HCT116 (cell line): Measurements from ENCODE around the gene CHCHD3. TPM values are rescaled to one million over a fixed set of nuclear protein-coding genes. Genes with fewer than 3 reads are reported as not detected.

Experiments used
- ATAC-seq: fragments of 200-7000 bp; cut with Tn5 transposase; 2 replicates; pipeline ENCODE4 v1.9.1; 2020; ENCODE audit warnings: mild to moderate bottlenecking, moderate library complexity
- BruUV-seq: library from RNA; stranded (reverse); fragments of 400-500 nt; replicated peaks from 2 replicates; lab custom pipeline; 2021; lab: Mats Ljungman, UMichigan
- CTCF ChIA-PET: fragments of 300-600 bp; sonication (Branson Sonifier 250); formaldehyde crosslinking; loops from one replicate; lab custom pipeline; 2021; ENCODE audit warnings: antibody characterized with exemption; lab: Charles Lee
- POLR2A ChIA-PET: fragments of 300-600, 350-600 bp; sonication (Branson Sonifier 250); formaldehyde crosslinking; loops from one replicate; lab custom pipeline; 2021; ENCODE audit warnings: antibody characterized with exemption; lab: Charles Lee
- RAD21 ChIA-PET, 2 experiments: fragments of 300-600 bp; sonication (Branson Sonifier 250); formaldehyde crosslinking; loops; one replicate each; lab custom pipeline; 2023; ENCODE audit warnings: low total read pairs in 2 of 2; ENCODE audit not compliant: uncharacterized antibody in 2 of 2, unreplicated experiment in 2 of 2, low non-redundant PET in 1 of 2; lab: Charles Lee
- DNase-seq: peaks from one replicate; pipeline ENCODE4 v3.0.0-alpha.2; 2010; ENCODE audit warnings: low read depth, low spot score
- H2AFZ ChIP-seq: fragments of 200-600 bp; shearing (Covaris generic), sonication (generic); 2 replicates; pipeline ENCODE4 v1.6.1; 2017; ENCODE audit warnings: low read depth, mixed run types, mixed read lengths, antibody characterized with exemption, low read length; ENCODE audit not compliant: poor library complexity, severe bottlenecking
- H3K27ac ChIP-seq: 2 replicates; pipeline ENCODE4 v1.5.1; 2012; ENCODE audit warnings: low read depth, low read length
- H3K27me3 ChIP-seq: fragments of 200-600 bp; sonication (generic); 2 replicates; pipeline ENCODE4 v1.6.1; 2016; ENCODE audit warnings: mixed run types, low read length, mixed read lengths; ENCODE audit not compliant: insufficient read depth
- H3K36me3 ChIP-seq, 2 experiments: fragments of 200-500 bp in 1 of 2; fragments of 200-600 bp in 1 of 2; sonication (Bioruptor generic) in 1 of 2; sonication (generic) in 1 of 2; 2 replicates each; pipeline versions ENCODE4 v1.5.1 to v1.6.1; 2014 to 2016; ENCODE audit warnings: low read length in 2 of 2, inconsistent platforms in 1 of 2, mixed read lengths in 1 of 2, mixed run types in 1 of 2; ENCODE audit not compliant: insufficient read depth in 2 of 2, control insufficient read depth in 1 of 2
- H3K4me1 ChIP-seq, 2 experiments: fragments of 200-600 bp in 1 of 2; sonication (generic) in 1 of 2; 2 replicates each; pipeline versions ENCODE4 v1.5.1 to v1.6.1; 2012 to 2017; ENCODE audit warnings: low read length in 2 of 2, inconsistent platforms in 1 of 2, mild to moderate bottlenecking in 1 of 2, mixed read lengths in 1 of 2, mixed run types in 1 of 2, moderate library complexity in 1 of 2; ENCODE audit not compliant: insufficient read depth in 2 of 2, control insufficient read depth in 1 of 2
- H3K4me2 ChIP-seq: fragments of 200-600 bp; sonication (generic); 2 replicates; pipeline ENCODE4 v1.6.1; 2017; ENCODE audit warnings: mixed run types, low read length, mixed read lengths
- H3K4me3 ChIP-seq, 2 experiments: fragments of 200-600 bp in 1 of 2; sonication (generic) in 1 of 2; replicated peaks in 1 of 2; 2 replicates each; pipeline ENCODE4 v1.5.1; 2011 to 2016; ENCODE audit warnings: low read length in 2 of 2, control low read depth in 1 of 2, low read depth in 1 of 2, mild to moderate bottlenecking in 1 of 2, mixed read lengths in 1 of 2, mixed run types in 1 of 2
- H3K79me2 ChIP-seq: fragments of 200-600 bp; sonication (generic); 2 replicates; pipeline ENCODE4 v1.6.1; 2017; ENCODE audit warnings: mild to moderate bottlenecking, mixed run types, low read length, moderate library complexity, mixed read lengths; ENCODE audit not compliant: insufficient read depth
- H3K9ac ChIP-seq: fragments of 200-600 bp; sonication (generic); 2 replicates; pipeline ENCODE4 v1.6.1; 2016; ENCODE audit warnings: low read length, mixed read lengths
- H3K9me2 ChIP-seq: fragments of 200-600 bp; sonication (generic), shearing (Covaris generic); 2 replicates; pipeline ENCODE4 v1.6.1; 2017; ENCODE audit warnings: mixed run types, mild to moderate bottlenecking, moderate library complexity; ENCODE audit not compliant: insufficient read depth
- H3K9me3 ChIP-seq, 2 experiments: fragments of 200-500 bp in 1 of 2; fragments of 200-600 bp in 1 of 2; sonication (Bioruptor generic) in 1 of 2; sonication (generic) in 1 of 2; 2 replicates each; pipeline ENCODE4 v1.6.1; 2014 to 2017; ENCODE audit warnings: low read length in 2 of 2, mixed read lengths in 2 of 2, inconsistent platforms in 1 of 2, low read depth in 1 of 2, mild to moderate bottlenecking in 1 of 2, mixed run types in 1 of 2, moderate library complexity in 1 of 2; ENCODE audit not compliant: control insufficient read depth in 1 of 2, insufficient read depth in 1 of 2
- H4K20me1 ChIP-seq: fragments of 200-600 bp; sonication (generic), shearing (Covaris generic); 2 replicates; pipeline ENCODE4 v1.6.1; 2017; ENCODE audit warnings: mixed run types, mild to moderate bottlenecking, moderate library complexity; ENCODE audit not compliant: insufficient read depth
- EGR1 ChIP-seq: IDR thresholded peaks from 2 replicates; pipeline ENCODE4 v1.6.1; 2012; ENCODE audit warnings: low read depth
- ELF1 ChIP-seq: IDR thresholded peaks from 2 replicates; pipeline ENCODE4 v1.6.1; 2012; ENCODE audit warnings: low read depth, borderline replicate concordance
- JUND ChIP-seq: IDR thresholded peaks from 2 replicates; pipeline ENCODE4 v1.6.1; 2012
- POLR2AphosphoS5 ChIP-seq: IDR thresholded peaks from 2 replicates; pipeline ENCODE4 v1.6.1; 2011; ENCODE audit warnings: mild to moderate bottlenecking, low read depth, low read length, moderate library complexity
- RAD21 ChIP-seq: IDR thresholded peaks from 2 replicates; pipeline ENCODE4 v1.6.1; 2012; ENCODE audit warnings: low read depth, mild to moderate bottlenecking
- SIN3A ChIP-seq: IDR thresholded peaks from 2 replicates; pipeline ENCODE4 v1.6.1; 2012; ENCODE audit warnings: low read depth
- SP1 ChIP-seq: IDR thresholded peaks from 2 replicates; pipeline ENCODE4 v1.6.1; 2012; ENCODE audit warnings: low read depth
- YY1 ChIP-seq: IDR thresholded peaks from 2 replicates; pipeline ENCODE4 v1.6.1; 2011; ENCODE audit warnings: low read length, low read depth, moderate library complexity, mild to moderate bottlenecking; ENCODE audit not compliant: insufficient replicate concordance; ENCODE audit errors: extremely low read depth
- ZBTB33 ChIP-seq: IDR thresholded peaks from 2 replicates; pipeline ENCODE4 v1.6.1; 2011; ENCODE audit warnings: mild to moderate bottlenecking, low read length, moderate library complexity; ENCODE audit not compliant: insufficient replicate concordance; ENCODE audit errors: extremely low read depth
- intact Hi-C: fragments of 100-400 bp; cut with micrococcal nuclease; formaldehyde crosslinking; loops from 2 replicates; pipeline ENCODE4 v1.10.0; 2022
- total RNA-seq: library from RNA; stranded (reverse); gene quantifications from one replicate; pipeline ENCODE4 v1.2.1, GENCODE V29; 2021; ENCODE audit not compliant: unreplicated experiment
- TF ChIP-seq, protein P1 (sequence below): IDR thresholded peaks from 2 replicates; pipeline ENCODE4 v1.6.1; 2012
- TF ChIP-seq, protein P2 (sequence below): IDR thresholded peaks from 2 replicates; pipeline ENCODE4 v1.6.1; 2012; ENCODE audit warnings: low read depth
- TF ChIP-seq, protein P3 (sequence below): IDR thresholded peaks from 2 replicates; pipeline ENCODE4 v1.6.1; 2012
- TF ChIP-seq, protein P4 (sequence below), 3 experiments: fragments of 200-600 bp in 1 of 3; sonication (generic) in 1 of 3; IDR thresholded peaks in 2 of 3; conservative IDR thresholded peaks in 1 of 3; 2 replicates each; pipeline ENCODE4 v1.5.1; 2012 to 2017; ENCODE audit warnings: low read depth in 2 of 3, low read length in 2 of 3, antibody characterized with exemption in 1 of 3, borderline replicate concordance in 1 of 3, control low read depth in 1 of 3, mild to moderate bottlenecking in 1 of 3, mixed read lengths in 1 of 3, mixed run types in 1 of 3, moderate library complexity in 1 of 3; ENCODE audit not compliant: insufficient read depth in 1 of 3

Gene CHCHD3
- total RNA-seq, 1 experiment from 2014 or later, result 73.5 TPM

GRCh38 chr7:132934017-132934416, 147.9 kb downstream of the CHCHD3 start:
- H3K9me2 ChIP-seq, result no peaks in the 10 kb centered on the region
- TF ChIP-seq EGR1 (no peak), ZBTB33 (no peak), SP1 (no peak), YY1 (no peak), JUND (no peak), ELF1 (no peak), POLR2AphosphoS5 (no peak), SIN3A (no peak), RAD21 (no peak)
- TF ChIP-seq, protein P1, sequence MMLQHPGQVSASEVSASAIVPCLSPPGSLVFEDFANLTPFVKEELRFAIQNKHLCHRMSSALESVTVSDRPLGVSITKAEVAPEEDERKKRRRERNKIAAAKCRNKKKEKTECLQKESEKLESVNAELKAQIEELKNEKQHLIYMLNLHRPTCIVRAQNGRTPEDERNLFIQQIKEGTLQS, result no peak
- TF ChIP-seq, protein P2, sequence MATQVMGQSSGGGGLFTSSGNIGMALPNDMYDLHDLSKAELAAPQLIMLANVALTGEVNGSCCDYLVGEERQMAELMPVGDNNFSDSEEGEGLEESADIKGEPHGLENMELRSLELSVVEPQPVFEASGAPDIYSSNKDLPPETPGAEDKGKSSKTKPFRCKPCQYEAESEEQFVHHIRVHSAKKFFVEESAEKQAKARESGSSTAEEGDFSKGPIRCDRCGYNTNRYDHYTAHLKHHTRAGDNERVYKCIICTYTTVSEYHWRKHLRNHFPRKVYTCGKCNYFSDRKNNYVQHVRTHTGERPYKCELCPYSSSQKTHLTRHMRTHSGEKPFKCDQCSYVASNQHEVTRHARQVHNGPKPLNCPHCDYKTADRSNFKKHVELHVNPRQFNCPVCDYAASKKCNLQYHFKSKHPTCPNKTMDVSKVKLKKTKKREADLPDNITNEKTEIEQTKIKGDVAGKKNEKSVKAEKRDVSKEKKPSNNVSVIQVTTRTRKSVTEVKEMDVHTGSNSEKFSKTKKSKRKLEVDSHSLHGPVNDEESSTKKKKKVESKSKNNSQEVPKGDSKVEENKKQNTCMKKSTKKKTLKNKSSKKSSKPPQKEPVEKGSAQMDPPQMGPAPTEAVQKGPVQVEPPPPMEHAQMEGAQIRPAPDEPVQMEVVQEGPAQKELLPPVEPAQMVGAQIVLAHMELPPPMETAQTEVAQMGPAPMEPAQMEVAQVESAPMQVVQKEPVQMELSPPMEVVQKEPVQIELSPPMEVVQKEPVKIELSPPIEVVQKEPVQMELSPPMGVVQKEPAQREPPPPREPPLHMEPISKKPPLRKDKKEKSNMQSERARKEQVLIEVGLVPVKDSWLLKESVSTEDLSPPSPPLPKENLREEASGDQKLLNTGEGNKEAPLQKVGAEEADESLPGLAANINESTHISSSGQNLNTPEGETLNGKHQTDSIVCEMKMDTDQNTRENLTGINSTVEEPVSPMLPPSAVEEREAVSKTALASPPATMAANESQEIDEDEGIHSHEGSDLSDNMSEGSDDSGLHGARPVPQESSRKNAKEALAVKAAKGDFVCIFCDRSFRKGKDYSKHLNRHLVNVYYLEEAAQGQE, result no peak
- TF ChIP-seq, protein P3, sequence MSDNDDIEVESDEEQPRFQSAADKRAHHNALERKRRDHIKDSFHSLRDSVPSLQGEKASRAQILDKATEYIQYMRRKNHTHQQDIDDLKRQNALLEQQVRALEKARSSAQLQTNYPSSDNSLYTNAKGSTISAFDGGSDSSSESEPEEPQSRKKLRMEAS, result no peak
- TF ChIP-seq, protein P4, sequence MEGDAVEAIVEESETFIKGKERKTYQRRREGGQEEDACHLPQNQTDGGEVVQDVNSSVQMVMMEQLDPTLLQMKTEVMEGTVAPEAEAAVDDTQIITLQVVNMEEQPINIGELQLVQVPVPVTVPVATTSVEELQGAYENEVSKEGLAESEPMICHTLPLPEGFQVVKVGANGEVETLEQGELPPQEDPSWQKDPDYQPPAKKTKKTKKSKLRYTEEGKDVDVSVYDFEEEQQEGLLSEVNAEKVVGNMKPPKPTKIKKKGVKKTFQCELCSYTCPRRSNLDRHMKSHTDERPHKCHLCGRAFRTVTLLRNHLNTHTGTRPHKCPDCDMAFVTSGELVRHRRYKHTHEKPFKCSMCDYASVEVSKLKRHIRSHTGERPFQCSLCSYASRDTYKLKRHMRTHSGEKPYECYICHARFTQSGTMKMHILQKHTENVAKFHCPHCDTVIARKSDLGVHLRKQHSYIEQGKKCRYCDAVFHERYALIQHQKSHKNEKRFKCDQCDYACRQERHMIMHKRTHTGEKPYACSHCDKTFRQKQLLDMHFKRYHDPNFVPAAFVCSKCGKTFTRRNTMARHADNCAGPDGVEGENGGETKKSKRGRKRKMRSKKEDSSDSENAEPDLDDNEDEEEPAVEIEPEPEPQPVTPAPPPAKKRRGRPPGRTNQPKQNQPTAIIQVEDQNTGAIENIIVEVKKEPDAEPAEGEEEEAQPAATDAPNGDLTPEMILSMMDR (IDR thresholded peaks at IDR 0.05 in 2 of 3, conservative IDR thresholded peaks at IDR 0.05 in 1 of 3; ENCODE audit: borderline replicate concordance in 1 of 3, insufficient read depth in 1 of 3, low read depth in 2 of 3, low read length in 2 of 3), result no peak
- BruUV-seq, result no TSS peak

More at GRCh38 chr7:132934017-132934416, 147.9 kb downstream of the CHCHD3 start:
- no peak overlapping the region for H2AFZ ChIP-seq
- H3K4me2 ChIP-seq, result no peak overlapping the region
- RAD21 ChIA-PET, result no interaction called here
- H3K36me3 ChIP-seq, result no peaks in the 10 kb centered on the region
- no peaks in the 10 kb centered on the region for H3K27me3 ChIP-seq
- no peaks in the 10 kb centered on the region for H4K20me1 ChIP-seq
- H3K9me3 ChIP-seq, result no peaks in the 10 kb centered on the region
- POLR2A ChIA-PET, result no interaction called here
- H3K79me2 ChIP-seq, result no peaks in the 10 kb centered on the region
- CTCF ChIA-PET, result no interaction called here
- ATAC-seq (no peak), DNase-seq (no peak)
- H3K9ac ChIP-seq, result no peak overlapping the region
- no peak overlapping the region for H3K4me3 ChIP-seq
- H3K27ac ChIP-seq, result no peak overlapping the region
- no peaks in the 10 kb centered on the region for H3K4me1 ChIP-seq
- intact Hi-C loops, result no loop called here
